ENCODE data around the gene GRIN2A.
"Not testable (repeated sequence)": the region's sequence is repeated elsewhere in the genome, so short reads cannot be mapped to it uniquely, and the experiment has no call there.

Gene GRIN2A

GRCh38 chr16:9875981-9876380 lies 306.2 kb downstream of the GRIN2A start:
- DNase-seq (ENCODE audit: insufficient read length, low spot score); FAIRE-seq: not testable (repeated sequence)

DNA sequence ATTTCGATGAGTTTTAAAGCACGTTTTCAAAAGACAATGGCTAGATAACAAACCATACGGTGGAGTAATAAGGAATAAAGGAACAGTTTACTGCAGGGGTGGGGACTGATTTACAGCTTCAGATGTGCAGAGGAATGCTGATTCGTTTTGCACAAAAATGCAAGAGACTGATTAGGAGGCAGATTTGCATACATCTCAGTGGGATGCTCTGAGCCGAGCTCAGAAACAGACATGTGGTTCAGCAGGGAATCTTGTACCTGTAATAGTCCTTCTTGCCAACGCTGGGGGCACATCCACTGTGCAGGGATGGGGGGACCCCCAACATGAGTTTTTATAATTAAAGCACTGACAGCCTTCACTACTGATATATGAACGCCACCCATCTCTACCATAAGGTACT lies 308.0 kb downstream of the GRIN2A start:
- DNase-seq (ENCODE audit: insufficient read length, low spot score): no peak
- FAIRE-seq: no peak

GRCh38 chr16:9870962-9871361 lies 311.3 kb downstream of the GRIN2A start:
- DNase-seq (ENCODE audit: insufficient read length, low spot score): no peak
- FAIRE-seq: no peak

DNA sequence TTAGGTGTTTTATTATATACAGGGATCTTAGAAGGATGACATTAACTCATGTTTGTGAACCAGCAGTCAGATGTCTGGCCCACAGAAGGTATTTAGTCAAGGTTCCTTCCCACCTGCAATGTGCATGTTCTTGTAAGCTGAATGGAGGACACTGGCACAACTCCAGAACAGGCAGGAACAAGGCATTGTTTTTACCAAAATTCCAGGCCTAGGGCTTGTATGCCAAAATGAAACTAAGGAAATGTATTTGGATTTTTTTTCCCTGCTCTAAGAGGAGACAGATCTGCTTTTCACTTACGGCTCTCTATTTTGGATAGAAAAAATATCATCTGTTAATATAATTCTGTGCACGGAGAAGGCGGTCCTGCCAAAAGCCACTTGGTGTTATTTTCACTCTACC lies 312.5 kb downstream of the GRIN2A start:
- FAIRE-seq (no peak), DNase-seq (ENCODE audit: insufficient read length, low spot score) (no peak)

DNA sequence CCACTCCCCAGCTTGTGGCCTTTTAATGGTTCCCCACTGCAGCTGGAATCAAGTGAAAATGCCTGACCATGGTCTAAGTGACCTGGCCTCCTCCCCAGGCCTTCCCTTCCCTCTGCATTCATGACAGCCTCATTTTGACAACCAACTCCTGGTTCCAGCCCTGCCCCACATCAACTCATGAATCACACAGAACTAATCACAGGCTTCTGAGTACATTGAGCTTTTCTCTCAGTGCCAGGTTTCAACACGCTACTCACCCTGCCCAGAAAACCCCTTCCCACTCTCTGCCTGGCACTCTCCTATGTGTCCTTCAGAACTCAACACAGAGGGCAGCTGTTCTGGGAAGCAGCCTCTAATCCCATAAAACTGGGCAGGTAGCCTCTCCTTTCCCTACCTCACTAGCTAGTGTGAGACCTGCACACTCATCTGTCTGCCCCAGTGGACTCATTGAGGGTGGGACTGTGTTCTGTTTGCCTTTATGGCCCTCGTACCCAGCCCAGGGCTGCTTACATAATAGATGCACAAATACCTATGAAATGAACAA lies 313.6 kb downstream of the GRIN2A start:
- FAIRE-seq: no peak

GRCh38 chr16:9867176-9867575 lies 315.1 kb downstream of the GRIN2A start:
- FAIRE-seq: no peak
- no peak for DNase-seq (ENCODE audit: insufficient read length, low spot score)

More for the DNA sequence above, 313.6 kb downstream of the GRIN2A start:
- no peak for DNase-seq (ENCODE audit: insufficient read length, low spot score)

- no peak for FAIRE-seq
Measured at GRCh38 chr16:9864461-9864860, 317.8 kb downstream of the GRIN2A start.

GRCh38 chr16:9862327-9862726 lies 319.9 kb downstream of the GRIN2A start:
- DNase-seq (ENCODE audit: insufficient read length, low spot score): no peak
- no peak for FAIRE-seq

More at GRCh38 chr16:9864461-9864860, 317.8 kb downstream of the GRIN2A start:
- no peak for DNase-seq (ENCODE audit: insufficient read length, low spot score)

GRCh38 chr16:9860876-9861275 lies 321.4 kb downstream of the GRIN2A start:
- DNase-seq (ENCODE audit: insufficient read length, low spot score) (no peak), FAIRE-seq (no peak)

DNA sequence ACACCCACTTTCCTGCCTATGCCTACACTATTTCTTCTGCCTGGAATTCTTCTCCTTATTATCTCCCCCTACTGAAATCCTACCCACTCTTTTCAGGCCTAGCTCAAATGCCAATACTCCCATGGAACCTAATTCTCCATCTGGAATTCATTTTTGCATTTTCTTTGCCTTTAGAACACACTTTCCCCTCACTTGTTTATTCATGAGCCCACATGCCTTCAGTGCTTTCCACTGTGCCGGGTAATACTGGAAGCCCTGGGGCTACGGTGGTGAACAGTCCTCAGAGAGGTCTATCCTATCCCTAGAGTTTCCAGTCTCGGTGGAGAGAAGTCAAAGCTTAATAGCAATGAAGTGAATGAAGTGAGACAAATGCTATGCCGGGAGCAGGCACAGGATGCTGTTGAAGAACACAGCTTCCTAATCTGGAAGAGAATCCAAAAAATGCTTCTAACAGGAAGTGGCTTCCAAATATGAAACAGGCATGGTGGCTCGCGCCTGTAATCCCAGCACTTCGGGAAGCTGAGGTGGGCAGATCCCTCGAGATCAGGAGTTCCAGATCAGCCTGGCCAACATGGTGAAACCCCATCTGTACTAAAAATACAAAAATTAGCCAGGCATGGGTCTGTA lies 322.4 kb downstream of the GRIN2A start:
- DNase-seq (ENCODE audit: insufficient read length, low spot score): no peak
- FAIRE-seq: no peak

- FAIRE-seq (no peak), DNase-seq (ENCODE audit: insufficient read length, low spot score) (no peak)
Measured at GRCh38 chr16:9854675-9855074, 327.6 kb downstream of the GRIN2A start.

DNA sequence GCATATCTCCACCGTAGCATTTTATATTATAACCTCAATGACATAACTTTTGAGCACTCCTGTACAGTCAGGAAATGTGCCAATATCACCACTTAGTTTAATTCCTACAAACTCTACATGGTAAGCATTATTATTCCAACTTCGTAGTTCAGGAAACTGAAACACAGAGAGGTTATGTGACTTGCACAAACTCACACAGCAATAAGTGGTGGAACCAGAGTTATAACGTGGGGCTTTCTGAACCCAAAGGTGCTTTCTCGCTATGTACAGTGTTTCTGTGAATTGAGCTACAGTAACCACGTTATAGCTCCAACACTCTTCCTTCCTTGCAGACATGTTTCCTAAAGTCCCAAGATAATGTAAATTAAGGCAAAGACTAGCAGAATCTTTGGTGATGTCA lies 330.2 kb downstream of the GRIN2A start:
- no peak for DNase-seq (ENCODE audit: insufficient read length, low spot score)
- no peak for FAIRE-seq

GRCh38 chr16:9850817-9851216 lies 331.4 kb downstream of the GRIN2A start:
- FAIRE-seq (no peak), DNase-seq (ENCODE audit: insufficient read length, low spot score) (no peak)

DNA sequence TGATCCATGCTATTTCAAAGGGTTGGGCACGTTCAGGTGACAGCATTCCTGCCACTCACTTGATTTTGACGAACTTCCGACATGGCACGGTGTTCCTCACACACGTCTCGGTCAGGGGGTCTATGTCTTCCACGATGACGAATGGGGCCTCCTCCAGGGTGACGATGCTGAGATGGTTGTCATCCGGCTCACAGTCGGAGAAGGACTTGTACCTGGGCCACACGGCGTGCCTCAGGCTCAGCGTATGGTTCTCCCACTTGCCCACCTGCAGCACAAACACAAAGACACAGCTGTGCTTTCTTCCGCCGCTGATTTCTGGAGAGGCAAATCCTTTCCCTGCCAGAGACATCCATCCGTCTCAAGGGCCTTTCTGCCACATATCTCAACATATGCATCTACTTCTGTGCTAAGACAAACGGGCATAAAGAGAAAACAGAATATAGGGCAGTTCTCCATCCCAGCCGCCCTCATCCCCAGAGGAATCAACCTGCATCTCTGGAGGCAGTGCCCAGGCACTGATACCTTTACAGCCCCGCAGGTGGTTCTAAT lies 332.5 kb downstream of the GRIN2A start:
- no peak for DNase-seq (ENCODE audit: insufficient read length, low spot score)
- no peak for FAIRE-seq

DNA sequence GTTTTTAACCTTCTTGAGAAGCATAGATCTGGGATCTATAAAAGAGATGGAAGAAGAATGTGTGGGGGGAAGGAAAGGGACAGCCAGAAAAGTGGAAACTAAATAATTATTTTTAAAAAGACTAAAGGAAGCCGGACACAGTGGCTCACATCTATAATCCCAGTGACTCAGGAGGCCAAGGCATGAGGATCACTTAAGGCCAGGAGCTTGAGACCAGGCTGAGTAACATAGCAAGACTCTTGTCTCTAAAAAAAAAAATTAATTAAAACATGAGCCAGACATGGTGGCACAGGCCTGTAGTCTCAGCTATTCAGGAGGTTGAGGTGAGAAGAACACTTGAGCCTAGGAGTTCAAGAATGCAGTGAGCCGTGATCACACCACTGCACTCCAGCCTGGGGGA lies 335.1 kb downstream of the GRIN2A start:
- DNase-seq (ENCODE audit: insufficient read length, low spot score) (no peak), FAIRE-seq (no peak)

- DNase-seq (ENCODE audit: insufficient read length, low spot score) (no peak), FAIRE-seq (no peak)
Measured at GRCh38 chr16:9846362-9847099, 335.7 kb downstream of the GRIN2A start.

- DNase-seq (ENCODE audit: insufficient read length, low spot score): peak; percentile 26
- FAIRE-seq: no peak
Measured at GRCh38 chr16:9845661-9846361, 336.4 kb downstream of the GRIN2A start.

GRCh38 chr16:9844361-9844760 lies 337.9 kb downstream of the GRIN2A start:
- DNase-seq (ENCODE audit: insufficient read length, low spot score): no peak

DNA sequence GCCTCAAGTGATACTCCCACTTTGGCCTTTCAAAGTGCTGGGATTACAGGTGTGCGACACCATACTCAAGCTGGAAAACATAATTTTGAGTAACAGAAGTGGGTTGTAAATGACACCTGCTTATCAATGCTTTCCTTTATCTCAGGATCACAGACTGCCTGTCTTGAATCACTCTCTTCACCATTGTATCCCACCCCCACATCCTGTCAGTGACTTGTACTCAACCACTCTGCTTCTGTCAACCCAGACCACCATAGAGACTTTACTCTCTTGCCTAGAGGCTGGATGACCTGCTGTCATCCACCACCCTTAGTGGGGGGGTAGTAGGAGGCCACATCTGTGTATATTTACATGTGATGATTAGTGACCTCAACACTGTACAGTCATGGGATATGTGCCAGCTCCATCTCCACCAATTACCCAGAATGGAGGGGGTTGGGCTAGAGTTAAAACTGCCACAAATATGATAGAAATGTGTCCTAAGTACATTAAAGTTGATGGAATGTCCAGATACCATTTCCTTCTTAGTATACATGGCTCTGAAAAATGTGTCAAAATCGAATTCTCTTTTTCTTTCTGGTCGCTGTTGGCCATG lies 338.7 kb downstream of the GRIN2A start:
- FAIRE-seq (peak; percentile 20), DNase-seq (ENCODE audit: insufficient read length, low spot score) (peak; percentile 8)

More at GRCh38 chr16:9844361-9844760, 337.9 kb downstream of the GRIN2A start:
- no peak for FAIRE-seq

- FAIRE-seq (no peak), DNase-seq (ENCODE audit: insufficient read length, low spot score) (no peak)
Measured at GRCh38 chr16:9840761-9841665, 341.2 kb downstream of the GRIN2A start.

Data from HTR-8/SVneo (cell line).